Measurements from ENCODE around the gene DCLK3.

DNA sequence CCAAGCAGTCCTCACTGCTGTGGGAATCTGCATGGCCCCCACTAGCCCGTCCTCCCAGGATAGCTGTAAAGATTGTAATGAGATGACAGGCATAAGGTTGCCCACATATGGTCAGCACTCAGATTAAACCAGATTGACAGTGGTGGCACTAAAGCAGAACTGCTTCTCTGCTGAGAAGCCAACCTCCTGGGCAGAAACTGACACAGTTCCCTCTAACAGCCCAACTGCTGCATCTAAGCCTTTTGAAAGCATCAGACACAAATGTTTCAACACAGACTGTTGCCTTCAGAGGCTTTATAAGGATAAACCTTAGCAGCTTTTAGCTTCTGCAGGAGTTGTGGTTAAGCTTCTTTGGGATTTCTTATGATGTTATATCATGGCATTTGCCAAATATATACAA lies 13.0 kb downstream of the DCLK3 start:
- TF ChIP-seq, protein P1, sequence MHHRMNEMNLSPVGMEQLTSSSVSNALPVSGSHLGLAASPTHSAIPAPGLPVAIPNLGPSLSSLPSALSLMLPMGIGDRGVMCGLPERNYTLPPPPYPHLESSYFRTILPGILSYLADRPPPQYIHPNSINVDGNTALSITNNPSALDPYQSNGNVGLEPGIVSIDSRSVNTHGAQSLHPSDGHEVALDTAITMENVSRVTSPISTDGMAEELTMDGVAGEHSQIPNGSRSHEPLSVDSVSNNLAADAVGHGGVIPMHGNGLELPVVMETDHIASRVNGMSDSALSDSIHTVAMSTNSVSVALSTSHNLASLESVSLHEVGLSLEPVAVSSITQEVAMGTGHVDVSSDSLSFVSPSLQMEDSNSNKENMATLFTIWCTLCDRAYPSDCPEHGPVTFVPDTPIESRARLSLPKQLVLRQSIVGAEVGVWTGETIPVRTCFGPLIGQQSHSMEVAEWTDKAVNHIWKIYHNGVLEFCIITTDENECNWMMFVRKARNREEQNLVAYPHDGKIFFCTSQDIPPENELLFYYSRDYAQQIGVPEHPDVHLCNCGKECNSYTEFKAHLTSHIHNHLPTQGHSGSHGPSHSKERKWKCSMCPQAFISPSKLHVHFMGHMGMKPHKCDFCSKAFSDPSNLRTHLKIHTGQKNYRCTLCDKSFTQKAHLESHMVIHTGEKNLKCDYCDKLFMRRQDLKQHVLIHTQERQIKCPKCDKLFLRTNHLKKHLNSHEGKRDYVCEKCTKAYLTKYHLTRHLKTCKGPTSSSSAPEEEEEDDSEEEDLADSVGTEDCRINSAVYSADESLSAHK (CRISPR knock-in tag; IDR thresholded peaks at IDR 0.05; ENCODE audit: borderline replicate concordance): no peak
- TF ChIP-seq, protein P2, sequence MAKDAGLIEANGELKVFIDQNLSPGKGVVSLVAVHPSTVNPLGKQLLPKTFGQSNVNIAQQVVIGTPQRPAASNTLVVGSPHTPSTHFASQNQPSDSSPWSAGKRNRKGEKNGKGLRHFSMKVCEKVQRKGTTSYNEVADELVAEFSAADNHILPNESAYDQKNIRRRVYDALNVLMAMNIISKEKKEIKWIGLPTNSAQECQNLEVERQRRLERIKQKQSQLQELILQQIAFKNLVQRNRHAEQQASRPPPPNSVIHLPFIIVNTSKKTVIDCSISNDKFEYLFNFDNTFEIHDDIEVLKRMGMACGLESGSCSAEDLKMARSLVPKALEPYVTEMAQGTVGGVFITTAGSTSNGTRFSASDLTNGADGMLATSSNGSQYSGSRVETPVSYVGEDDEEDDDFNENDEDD (CRISPR knock-in tag; IDR thresholded peaks at IDR 0.05; ENCODE audit: borderline replicate concordance): no peak
- TF ChIP-seq, protein P3, sequence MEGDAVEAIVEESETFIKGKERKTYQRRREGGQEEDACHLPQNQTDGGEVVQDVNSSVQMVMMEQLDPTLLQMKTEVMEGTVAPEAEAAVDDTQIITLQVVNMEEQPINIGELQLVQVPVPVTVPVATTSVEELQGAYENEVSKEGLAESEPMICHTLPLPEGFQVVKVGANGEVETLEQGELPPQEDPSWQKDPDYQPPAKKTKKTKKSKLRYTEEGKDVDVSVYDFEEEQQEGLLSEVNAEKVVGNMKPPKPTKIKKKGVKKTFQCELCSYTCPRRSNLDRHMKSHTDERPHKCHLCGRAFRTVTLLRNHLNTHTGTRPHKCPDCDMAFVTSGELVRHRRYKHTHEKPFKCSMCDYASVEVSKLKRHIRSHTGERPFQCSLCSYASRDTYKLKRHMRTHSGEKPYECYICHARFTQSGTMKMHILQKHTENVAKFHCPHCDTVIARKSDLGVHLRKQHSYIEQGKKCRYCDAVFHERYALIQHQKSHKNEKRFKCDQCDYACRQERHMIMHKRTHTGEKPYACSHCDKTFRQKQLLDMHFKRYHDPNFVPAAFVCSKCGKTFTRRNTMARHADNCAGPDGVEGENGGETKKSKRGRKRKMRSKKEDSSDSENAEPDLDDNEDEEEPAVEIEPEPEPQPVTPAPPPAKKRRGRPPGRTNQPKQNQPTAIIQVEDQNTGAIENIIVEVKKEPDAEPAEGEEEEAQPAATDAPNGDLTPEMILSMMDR (CRISPR knock-in tag; IDR thresholded peaks at IDR 0.05): no peak
- TF ChIP-seq, protein P4, sequence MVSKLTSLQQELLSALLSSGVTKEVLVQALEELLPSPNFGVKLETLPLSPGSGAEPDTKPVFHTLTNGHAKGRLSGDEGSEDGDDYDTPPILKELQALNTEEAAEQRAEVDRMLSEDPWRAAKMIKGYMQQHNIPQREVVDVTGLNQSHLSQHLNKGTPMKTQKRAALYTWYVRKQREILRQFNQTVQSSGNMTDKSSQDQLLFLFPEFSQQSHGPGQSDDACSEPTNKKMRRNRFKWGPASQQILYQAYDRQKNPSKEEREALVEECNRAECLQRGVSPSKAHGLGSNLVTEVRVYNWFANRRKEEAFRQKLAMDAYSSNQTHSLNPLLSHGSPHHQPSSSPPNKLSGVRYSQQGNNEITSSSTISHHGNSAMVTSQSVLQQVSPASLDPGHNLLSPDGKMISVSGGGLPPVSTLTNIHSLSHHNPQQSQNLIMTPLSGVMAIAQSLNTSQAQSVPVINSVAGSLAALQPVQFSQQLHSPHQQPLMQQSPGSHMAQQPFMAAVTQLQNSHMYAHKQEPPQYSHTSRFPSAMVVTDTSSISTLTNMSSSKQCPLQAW (CRISPR knock-in tag; IDR thresholded peaks at IDR 0.05): no peak
- TF ChIP-seq YY1 (IDR thresholded peaks at IDR 0.05; ENCODE audit: insufficient read depth, insufficient replicate concordance, low read depth, low read length) (no peak), ZNF598 (CRISPR knock-in tag; IDR thresholded peaks at IDR 0.05; ENCODE audit: borderline replicate concordance) (no peak)
- TF ChIP-seq, protein P5, sequence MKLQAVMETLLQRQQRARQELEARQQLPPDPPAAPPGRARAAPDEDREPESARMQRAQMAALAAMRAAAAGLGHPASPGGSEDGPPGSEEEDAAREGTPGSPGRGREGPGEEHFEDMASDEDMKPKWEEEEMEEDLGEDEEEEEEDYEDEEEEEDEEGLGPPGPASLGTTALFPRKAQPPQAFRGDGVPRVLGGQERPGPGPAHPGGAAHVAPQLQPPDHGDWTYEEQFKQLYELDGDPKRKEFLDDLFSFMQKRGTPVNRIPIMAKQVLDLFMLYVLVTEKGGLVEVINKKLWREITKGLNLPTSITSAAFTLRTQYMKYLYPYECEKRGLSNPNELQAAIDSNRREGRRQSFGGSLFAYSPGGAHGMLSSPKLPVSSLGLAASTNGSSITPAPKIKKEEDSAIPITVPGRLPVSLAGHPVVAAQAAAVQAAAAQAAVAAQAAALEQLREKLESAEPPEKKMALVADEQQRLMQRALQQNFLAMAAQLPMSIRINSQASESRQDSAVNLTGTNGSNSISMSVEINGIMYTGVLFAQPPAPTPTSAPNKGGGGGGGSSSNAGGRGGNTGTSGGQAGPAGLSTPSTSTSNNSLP (IDR thresholded peaks at IDR 0.05; ENCODE audit: low read depth, low read length): no peak
